GM21717 (cell line): ENCODE data around the gene FAM187B.
"Not testable (repeated sequence)": the region's sequence is repeated elsewhere in the genome, so short reads cannot be mapped to it uniquely, and the experiment has no call there.

Experiments used
- ATAC-seq: cut with Tn5 transposase; IDR thresholded peaks from one replicate; pipeline ENCODE4 v1.9.1; 2021; ENCODE audit warnings: mild to moderate bottlenecking, moderate library complexity; ENCODE audit not compliant: unreplicated experiment

Gene FAM187B

DNA sequence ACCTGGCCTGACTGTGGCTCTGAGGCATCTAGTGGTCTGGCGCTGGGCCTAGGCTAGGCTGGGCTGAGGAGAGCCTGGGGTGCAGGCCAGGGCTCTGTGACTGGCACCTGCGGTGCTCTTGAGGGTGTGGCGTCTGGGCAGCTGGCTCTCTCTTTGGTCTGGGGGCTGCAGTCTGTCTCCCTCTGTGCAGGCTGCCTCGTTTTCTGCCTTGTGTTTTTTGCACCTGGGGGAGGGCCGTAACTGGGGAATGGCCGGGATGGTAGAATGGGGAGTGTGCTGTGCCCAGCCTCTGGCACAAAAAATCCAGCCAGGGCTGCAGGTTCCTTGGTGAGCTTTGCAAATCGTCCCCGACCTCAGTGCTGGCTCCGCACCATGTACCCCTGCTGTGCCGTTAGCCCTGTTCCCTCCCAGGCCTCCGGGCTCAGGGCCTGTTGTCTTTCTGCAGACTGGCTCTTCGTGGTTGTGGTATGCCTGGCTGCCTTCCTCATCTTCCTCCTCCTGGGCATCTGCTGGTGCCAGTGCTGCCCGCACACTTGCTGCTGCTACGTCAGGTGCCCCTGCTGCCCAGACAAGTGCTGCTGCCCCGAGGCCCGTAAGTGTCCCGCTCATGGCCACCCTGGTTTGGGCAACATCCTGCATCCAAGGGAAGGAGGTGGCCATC is 33.7 kb upstream of the FAM187B start:
- no peak for ATAC-seq

DNA sequence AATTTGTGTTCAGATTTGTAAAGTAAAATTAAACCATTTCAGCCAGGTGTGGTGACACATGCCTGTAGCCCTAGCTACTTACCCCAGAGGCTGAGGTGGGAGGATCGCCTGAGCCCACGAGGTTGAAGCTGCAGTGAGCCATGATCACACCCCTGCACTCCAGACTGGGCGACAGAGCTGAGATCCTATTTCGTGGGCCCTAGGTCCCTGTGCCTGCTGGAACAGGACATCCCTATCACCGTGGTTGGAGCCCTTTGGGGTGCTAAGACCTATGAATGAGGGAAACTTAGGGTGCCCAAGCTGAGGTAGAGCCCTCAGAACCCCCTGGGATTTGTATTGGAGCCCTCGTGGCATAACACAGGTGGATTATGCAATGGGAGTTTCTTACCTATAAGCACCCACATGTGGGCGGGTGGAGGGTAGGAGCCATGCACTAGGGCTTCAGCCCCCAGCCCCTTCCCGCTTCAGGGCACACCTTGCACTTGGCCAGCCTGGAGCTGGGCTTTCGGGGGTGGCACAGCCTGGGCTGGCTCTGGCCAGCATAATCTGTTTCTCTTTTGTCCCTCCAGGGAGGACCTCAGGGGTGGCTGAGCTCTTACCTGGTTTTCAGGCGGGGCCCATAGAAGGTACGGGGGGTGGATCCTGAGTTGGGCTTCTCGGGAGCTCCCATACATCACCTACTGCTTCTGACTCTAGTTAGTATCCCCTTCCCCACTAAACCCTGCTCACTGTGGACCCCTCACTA is 33.0 kb upstream of the FAM187B start:
- no peak for ATAC-seq

GRCh38 chr19:35260694-35261304 is 32.3 kb upstream of the FAM187B start:
- ATAC-seq = no peak

DNA sequence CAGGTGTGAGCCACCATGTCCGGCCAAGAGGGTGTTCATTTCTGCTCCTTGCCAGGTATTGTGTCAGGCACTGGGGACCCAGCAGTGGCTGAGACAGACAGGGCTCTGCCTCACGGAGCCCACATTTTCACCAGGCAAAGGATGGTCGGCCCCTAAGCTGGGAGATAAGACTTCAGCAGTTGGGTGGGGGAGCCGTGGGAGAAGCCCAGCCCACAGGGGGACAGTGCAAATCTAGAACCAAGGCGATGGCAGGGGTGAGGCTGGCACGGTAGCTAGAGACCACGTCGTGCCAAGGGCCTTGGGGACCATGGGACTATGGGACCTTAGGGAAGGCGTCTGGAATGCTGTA is 28.5 kb upstream of the FAM187B start:
- ATAC-seq = no peak

- no peak for ATAC-seq
These were observed 28.0 kb upstream of the FAM187B start for GRCh38 chr19:35256566-35256965.

- ATAC-seq = no peak
These were observed 26.1 kb upstream of the FAM187B start for GRCh38 chr19:35254341-35255297.

- ATAC-seq = no peak
These were observed 25.1 kb upstream of the FAM187B start for GRCh38 chr19:35253316-35254286.

GRCh38 chr19:35251456-35251855 is 22.9 kb upstream of the FAM187B start:
- no peak for ATAC-seq

DNA sequence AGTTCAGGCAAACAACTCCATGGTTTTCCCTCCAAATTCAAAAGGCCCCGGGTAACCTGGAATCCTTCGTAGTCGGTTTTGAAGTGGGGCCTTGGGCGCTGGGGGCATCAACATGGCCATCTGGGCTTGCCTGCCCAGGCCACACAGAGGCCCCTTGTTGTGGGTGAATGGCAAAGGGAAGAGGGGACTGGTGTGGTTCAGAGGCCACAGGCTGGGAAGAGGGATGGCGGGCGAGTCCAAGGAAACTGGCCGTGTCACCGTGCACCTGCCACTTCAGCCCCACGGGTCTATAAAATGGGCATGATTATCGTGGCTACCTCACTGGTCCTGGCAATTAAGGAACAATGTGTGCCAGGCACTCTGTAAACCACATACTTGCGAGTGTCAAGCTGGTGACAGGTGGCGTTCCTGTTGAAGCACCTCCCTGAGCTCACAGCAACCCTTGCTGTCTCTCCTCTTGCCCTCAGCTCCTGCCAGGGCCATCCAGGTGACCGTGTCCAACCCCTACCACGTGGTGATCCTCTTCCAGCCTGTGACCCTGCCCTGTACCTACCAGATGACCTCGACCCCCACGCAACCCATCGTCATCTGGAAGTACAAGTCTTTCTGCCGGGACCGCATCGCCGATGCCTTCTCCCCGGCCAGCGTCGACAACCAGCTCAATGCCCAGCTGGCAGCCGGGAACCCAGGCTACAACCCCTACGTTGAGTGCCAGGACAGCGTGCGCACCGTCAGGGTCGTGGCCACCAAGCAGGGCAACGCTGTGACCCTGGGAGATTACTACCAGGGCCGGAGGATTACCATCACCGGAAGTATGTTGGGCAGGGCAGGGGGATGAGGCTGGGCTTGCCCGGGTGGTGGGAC is 21.5 kb upstream of the FAM187B start:
- no peak for ATAC-seq

- ATAC-seq = peak; percentile 9
These were observed 20.8 kb upstream of the FAM187B start for GRCh38 chr19:35249146-35249847.

GRCh38 chr19:35248310-35249145 is 20.0 kb upstream of the FAM187B start, which contains the start of gene LSR:
LSR (plus strand) TSS chr19:35249002; CDS start chr19:35249023, 21 bp downstream.
- ATAC-seq = peak; percentile 73

- ATAC-seq = peak; percentile 43
These were observed 19.2 kb upstream of the FAM187B start for GRCh38 chr19:35247526-35248309.

GRCh38 chr19:35246466-35247092 is 18.0 kb upstream of the FAM187B start:
- no peak for ATAC-seq

DNA sequence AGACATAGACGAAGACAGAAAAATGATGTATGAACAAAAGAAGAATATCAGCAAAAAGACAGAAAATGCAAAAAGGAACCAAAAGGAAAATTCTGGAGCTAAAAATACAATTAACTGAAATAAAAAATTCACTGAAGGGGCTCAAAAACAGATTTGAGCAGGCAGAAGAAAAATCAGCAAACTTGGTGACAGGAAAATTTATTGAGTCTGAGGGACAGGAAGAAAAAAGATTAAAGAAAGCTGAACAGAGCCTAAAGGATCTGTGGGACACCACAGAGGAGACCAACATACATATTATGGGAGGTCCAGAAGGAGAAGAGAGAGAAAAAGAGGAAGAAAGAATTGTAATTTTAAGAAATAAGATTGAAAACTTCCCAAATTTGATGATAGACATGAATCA is 12.9 kb upstream of the FAM187B start:
- no peak for ATAC-seq

GRCh38 chr19:35240327-35240726 is 11.8 kb upstream of the FAM187B start:
- ATAC-seq = no peak

DNA sequence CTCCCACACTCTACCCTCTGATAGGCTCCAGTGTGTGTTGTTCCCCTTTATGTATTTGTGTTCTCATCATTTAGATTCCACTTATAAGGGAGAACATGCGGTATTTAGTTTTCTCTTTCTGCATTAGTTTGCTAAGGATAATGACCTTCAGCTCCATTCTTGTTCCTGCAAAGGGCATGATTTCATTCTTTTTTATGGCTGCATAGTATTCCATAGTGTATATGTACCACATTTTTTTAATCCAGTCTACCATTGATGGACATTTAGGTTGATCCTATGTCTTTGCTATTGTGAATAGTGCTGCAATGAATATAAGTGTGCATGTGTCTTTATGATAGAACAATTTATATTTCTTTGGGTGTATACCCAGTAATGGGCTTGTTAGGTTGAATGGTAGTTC is 11.1 kb upstream of the FAM187B start:
- ATAC-seq = not testable (repeated sequence)
